ENCODE data around the gene ZNF658.
"Not testable (repeated sequence)": the region's sequence is repeated elsewhere in the genome, so short reads cannot be mapped to it uniquely, and the experiment has no call there.

DNA sequence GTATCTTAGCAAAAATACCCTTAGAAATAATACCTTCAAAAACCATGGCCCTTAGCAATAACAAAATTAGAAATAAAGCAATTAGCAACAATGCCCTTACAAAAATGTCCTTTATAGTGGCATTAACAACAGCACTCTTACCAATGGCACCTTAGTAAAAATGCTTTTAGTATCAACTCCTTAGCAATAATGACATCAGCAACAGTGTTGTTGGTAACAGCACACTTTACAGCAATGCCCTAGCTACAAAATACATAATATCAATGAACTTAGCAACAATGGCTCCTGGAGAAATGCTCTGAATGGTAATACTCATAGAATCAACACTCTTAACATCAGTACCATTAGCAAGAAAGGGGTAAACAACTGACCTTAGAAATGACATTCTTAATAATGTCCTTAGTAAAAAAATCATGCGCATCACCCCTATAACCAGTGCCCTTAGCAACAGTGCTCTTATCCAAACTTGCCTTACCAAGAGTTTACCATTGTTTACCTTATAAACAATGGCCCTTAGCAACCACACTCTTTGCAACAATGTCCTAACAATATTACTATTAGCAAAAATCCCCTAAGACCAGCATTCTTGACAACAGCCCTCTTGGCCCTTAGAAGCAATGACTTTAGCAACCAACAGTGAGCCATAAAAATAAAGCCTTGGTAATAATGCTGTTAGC, 35.8 kb downstream of the ZNF658 start:
- TF ChIP-seq, protein P1, sequence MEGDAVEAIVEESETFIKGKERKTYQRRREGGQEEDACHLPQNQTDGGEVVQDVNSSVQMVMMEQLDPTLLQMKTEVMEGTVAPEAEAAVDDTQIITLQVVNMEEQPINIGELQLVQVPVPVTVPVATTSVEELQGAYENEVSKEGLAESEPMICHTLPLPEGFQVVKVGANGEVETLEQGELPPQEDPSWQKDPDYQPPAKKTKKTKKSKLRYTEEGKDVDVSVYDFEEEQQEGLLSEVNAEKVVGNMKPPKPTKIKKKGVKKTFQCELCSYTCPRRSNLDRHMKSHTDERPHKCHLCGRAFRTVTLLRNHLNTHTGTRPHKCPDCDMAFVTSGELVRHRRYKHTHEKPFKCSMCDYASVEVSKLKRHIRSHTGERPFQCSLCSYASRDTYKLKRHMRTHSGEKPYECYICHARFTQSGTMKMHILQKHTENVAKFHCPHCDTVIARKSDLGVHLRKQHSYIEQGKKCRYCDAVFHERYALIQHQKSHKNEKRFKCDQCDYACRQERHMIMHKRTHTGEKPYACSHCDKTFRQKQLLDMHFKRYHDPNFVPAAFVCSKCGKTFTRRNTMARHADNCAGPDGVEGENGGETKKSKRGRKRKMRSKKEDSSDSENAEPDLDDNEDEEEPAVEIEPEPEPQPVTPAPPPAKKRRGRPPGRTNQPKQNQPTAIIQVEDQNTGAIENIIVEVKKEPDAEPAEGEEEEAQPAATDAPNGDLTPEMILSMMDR (IDR thresholded peaks at IDR 0.05), result not testable (repeated sequence)
- TF ChIP-seq POLR2A (IDR thresholded peaks at IDR 0.05; ENCODE audit: low read length); RNF2 (IDR thresholded peaks at IDR 0.05; ENCODE audit: borderline replicate concordance, low read depth); NR3C1 (IDR thresholded peaks at IDR 0.05); RCOR1 (IDR thresholded peaks at IDR 0.05; ENCODE audit: low read depth, low read length); CEBPB (IDR thresholded peaks at IDR 0.05); EP300 (IDR thresholded peaks at IDR 0.05); RAD21 (conservative IDR thresholded peaks at IDR 0.05 in 1 of 2, IDR thresholded peaks at IDR 0.05 in 1 of 2); JUN (IDR thresholded peaks at IDR 0.05); HDAC2 (IDR thresholded peaks at IDR 0.05); HEYL (CRISPR knock-in tag; IDR thresholded peaks at IDR 0.05); TP53 (CRISPR knock-in tag; IDR thresholded peaks at IDR 0.05): not testable (repeated sequence)
- TF ChIP-seq, protein P2, sequence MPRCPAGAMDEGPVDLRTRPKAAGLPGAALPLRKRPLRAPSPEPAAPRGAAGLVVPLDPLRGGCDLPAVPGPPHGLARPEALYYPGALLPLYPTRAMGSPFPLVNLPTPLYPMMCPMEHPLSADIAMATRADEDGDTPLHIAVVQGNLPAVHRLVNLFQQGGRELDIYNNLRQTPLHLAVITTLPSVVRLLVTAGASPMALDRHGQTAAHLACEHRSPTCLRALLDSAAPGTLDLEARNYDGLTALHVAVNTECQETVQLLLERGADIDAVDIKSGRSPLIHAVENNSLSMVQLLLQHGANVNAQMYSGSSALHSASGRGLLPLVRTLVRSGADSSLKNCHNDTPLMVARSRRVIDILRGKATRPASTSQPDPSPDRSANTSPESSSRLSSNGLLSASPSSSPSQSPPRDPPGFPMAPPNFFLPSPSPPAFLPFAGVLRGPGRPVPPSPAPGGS (IDR thresholded peaks at IDR 0.05), result not testable (repeated sequence)
